Stimulated activated CD4-positive, alpha-beta T cell treated with anti-CD3 and anti-CD28 coated beads, Interleukin-1b, Interleukin-23, amount 100 ng/mL, for 24 hours (primary cell): ENCODE measurements around the gene CCDC175.

Source experiments
- DNase-seq, 4 experiments: peaks; one replicate each; pipeline ENCODE4 v3.0.0-alpha.2; 2020; ENCODE audit warnings: low read depth in 4 of 4, low spot score in 1 of 4

Gene CCDC175

DNA sequence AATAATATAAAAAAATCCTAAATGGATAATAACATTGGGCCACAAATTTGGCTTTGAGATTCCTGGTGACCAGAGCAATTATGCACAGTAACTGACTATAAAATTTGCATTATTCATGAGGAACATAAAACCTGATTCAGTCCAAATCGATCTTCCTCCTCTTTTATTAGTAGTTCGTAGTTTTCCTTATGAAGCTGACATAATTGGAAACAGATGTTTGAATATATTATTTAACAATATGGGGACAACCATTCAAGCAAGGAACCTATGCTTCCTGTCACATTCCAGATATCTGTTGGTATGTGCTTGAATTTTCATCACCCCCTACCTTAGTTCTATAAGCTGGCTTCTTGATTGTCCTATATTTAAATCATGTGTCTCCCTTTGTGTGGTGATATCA is 34.9 kb downstream of the CCDC175 start:
- no peak for DNase-seq

DNA sequence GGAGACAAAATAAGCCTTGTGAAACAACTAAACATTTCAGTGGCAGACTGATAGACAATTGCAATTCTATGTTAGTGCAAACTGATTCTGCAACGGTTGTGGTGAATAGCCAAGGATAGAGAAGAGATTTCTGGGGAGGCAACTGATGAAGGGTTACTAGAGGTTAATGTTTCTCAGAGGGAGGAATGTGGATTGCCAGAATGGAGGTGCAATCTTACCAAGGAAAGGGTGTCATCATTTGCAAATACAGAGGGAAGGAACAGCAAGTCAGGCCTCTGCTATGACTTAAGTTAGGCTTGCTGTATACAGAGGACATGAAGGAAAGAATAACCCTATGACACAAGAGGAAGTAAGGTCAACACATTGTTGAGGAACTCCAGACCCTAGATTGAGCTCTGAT is 35.8 kb downstream of the CCDC175 start:
- DNase-seq: no peak

DNA sequence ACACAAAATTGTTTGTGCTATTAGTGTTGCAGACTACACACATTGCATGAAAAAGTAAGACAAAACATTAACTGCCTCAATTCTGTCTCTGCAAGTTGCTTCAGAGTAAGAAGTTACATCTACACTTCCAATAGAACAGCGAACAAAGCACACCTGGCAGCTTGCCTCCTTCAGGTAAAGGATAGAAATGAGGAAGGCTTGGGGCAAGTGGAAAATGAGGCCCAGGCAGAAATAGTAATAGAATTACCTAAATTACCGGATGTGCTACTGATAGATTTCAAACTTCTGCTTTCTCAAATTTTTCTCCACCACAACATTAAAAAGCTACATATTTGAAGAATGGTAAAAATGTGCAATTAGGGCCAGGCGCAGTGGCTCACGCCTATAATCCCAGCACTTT is 37.7 kb downstream of the CCDC175 start:
- no peak for DNase-seq

DNA sequence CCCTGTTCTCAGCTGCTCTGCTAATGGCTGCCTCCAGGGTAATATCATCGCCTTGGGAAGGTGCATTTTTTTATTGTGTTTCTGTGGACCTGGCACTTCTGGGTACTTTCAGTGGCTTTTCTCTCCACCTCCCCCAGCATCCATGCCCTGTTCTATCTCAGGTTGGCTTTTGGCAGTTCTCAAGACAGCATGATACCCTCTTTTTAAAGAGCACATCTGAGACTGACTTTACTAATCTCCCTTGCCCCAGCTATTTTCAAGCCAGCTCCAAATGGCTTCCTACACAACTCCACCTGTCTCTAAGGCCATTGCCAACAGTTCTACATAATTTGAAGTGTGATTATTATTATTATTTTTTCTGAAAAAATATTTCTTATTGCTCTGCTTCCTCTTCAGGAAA is 39.1 kb downstream of the CCDC175 start:
- no peak for DNase-seq

DNA sequence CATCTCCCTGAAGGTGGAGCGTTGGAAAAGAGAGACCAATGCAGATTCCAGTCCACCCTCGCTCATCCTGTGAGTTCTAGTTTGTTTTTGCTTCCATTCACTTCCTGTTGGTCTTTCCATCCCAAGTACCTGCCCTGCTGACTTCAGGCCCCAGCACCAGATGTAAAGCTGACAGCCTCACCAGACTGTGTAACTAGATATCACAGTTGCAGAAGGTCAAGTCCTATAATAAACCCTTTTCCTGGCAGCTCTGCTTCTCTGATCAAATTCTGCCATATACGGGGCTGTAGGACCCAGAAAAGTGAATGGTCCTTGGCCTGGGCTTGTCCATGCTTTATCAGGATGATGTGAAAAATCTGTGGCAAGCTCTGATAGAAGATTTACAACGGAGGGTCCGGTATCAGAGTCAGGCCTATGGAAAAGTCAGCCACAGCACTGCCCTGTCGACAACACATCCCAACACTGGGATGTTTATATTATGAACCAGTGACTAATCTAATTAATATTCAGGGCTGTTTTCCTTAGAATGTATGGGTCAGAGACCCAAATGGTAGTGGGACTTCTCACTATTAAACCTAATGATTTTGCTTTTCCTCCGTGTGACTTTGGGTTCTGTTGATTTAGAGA is 42.1 kb downstream of the CCDC175 start:
- DNase-seq: no peak

DNA sequence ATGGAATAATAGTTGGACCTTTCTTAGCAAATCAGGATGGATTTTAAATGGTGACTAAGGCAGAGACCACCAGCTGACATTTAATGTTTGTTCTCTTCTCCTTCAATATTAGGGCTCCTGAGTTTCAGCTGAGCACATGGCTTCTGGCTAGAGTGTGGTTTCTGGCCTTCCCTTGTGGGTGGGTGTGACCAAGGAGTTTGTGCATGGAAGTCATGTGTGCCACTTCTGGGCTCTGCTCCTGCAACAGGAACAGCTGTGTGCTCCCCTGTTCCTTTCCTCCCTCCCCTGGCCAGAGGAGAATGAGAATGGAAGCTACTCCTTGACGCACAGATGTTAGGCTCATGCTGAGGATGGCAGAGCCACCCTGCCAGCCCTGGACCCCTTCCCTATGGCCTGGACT is 44.2 kb downstream of the CCDC175 start:
- DNase-seq: no peak

DNA sequence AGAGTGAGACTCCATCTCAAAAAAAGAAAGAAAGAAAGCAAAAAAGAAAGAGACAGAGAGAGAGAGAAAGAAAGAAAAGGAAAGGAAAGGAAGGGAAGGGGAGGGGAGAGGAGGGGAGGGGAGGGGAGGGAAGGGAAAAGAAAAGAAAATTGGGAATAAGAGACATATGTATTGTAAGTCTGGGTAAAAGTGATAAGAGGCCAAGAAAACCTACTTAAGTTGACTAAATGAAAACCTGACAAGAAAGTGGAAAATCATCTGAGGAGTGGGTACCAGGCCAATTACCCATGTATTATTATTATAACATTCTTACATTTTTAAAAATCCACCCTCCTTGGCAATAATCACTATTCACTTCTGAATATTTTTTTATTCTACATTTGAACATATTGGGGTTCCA is 46.3 kb downstream of the CCDC175 start:
- DNase-seq: no peak

DNA sequence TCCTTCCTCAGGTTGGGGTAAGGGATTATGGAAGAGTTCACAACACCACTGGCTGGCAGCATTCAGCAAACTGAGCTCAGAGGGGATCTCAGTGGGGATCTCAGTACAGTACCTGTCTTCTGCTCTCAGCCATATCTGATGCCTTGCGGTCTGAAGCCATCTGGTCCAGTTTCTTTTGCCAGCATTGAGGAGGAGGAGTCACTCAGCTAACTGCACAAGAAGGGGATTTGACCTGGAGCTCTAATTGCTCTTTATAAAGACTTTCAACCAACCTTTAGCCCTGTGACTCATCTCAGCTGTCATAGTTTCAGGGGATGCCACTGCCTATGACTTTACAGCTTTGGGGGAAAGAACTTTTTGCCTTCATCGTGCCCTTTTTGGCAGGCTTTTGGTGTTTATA is 47.4 kb downstream of the CCDC175 start:
- DNase-seq: no peak

DNA sequence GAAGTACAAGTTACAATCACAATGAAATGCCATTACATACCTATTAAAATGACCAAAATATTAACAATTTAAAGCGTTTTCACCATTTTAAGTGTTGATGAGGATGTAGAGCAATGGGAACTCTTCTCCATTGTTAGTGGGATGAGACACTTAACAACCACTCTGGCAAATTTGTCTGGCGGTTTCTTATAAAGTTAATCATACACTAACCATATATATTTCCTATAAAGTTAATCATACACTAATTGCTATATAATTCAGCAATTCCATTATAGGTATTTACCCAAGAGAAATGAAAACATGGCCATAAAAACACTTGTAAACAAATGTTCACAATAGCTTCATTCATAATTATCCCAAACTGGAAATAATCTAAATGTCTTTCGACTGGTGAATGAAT is 56.4 kb downstream of the CCDC175 start:
- no peak for DNase-seq

DNA sequence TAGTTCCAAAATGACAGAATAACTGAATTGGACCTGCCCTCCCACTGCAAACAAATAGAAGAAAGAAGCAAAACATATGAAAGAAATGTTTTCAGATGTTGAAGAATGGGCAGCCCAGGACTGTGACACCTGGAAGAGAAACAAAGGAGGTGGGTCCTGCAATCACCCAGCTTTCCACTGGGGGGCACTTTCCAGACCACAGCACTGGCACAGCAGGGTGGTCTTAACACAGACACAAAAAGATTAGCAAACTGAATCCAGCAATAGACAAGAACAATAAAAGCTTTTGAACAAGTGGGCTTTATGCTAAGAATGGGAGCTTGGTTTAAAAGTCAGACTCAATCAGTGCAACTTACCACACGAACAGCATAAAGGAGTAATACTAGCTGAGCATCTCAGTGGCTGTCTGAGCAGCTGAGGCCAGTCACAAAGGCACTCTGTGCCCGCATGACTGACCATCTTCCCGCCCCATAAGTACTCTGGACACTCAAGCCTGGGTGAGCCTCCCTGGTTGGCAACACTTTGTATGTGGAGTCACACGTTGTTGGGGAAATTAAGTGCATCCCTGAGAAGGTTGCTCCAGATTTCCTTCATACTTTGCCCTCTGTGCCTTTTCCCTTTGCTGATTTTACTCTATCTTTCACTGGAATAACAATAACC is 64.6 kb downstream of the CCDC175 start:
- DNase-seq: no peak

DNA sequence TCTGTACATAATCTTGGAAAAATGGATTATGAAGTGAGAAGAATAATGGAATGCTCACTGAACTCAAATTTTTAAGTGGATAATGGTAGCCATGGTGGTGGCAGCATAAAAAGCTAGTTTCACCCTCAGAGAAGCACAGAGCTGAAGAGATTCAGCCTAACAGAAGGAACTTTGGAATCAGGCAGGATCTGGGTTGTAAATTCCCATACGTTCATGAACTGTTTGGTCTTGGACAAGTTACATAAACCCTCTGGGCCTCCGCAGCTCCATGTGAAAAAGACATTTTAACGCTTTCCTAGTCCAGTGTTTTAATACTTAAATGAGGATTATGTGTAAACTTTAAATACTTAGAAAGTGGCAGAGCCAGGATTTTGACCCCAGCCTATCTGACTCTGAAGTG is 65.6 kb downstream of the CCDC175 start:
- DNase-seq: no peak

DNA sequence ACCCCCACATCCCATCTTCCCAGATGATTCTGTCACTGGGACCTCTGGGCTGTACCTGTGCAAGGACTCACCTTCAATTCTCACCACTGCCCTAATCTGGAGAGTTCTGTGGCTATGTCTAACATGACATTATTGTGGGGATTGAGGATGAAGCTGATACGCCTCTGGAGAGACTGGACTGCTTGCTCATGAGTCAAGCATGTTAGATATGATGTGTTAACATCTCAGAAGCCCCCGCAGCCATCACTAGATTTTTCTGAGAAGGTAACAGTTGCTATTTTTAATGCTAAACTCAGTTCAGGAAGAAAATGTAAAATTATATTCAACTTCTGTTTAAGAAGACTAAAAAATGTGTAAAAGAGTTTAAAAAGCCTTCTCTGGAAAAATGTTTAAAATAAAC is 66.6 kb downstream of the CCDC175 start:
- DNase-seq: no peak

DNA sequence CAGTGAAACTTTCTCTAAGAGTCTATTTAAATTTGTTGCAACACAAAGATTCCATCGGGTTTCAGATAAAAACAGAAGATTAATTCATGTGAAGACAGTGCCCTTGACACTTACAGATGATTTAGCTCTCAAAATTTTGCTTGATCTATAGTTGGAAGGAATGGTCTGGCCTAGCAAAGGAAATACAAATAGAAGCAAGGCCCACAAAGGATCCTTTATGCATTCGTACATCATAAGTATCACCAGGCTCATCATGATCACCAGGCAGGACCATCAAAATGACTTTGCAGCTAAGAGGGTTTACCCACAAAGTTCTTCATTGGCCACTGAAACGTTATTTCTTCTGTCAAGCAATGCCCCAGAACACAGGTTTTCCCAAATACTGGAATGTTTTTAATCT is 67.5 kb downstream of the CCDC175 start:
- DNase-seq: no peak

DNA sequence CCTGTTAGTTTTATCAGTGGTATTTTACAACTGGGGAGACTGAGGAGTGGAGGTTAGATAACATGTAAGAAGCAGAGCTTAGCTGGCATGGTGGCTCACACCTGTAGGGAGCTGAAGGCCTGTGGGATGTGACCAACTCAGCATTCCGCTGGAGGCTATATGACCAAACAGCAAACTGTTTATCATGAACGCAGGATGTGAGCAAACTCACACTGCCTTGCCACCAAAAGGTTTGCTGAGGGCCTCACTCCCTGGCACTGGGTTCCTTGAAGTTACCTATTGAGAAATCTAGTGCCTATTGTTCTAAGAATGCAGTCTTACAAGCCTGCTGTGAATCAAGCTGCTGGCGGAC is 68.9 kb downstream of the CCDC175 start:
- DNase-seq: no peak

DNA sequence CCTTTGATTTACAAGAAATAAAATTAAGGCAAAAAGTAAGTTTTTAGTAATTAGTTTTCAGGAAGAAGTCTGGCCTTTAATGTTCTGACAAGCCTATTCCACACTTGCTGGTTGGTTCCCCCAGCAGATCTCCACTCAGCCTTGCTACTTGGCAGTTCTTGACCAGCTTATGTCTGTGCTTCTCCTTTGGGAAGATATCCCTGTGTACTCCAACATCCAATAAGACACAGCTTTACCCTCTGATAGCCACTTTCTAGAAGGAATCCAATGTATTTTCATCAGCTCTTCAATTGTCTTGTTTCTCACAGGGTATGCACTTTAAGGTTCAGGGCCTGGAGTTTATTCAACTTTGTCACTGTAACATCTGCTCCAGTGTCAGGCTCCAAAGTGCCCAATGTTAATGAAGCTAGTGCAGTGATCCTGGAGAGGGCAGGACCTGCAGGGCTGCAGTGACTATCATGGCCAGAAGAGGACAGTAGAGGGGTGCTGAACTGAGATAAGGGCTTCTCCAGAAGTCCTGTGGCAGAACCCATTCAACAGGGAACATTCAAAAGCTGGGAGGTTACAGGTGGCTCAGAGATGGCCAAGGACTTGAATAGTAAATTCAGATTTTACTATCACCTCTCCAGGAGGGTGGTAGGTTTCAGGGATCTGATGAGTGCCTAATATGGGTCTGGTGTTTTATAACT is 69.4 kb downstream of the CCDC175 start:
- DNase-seq: peak in 1 of 4 experiments; percentile 39

DNA sequence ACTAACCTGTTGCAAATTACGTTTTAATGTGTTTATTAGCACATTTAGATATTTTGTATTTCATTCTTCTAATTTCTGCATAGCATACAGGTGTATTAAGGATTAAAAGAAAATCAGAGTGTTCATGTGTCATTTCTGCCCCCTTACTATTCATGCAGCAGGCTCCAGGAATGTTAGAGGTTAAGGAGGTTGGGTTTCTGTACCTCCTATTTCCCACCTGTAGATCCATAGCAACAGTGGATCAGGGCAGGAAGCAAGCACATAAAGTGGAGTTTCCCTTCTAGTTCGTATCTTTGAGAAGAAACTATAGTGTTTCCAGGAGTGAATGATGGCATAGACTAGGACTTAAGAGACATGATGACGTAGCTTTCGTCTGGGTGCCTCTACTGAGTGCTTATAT is 73.4 kb downstream of the CCDC175 start:
- no peak for DNase-seq

DNA sequence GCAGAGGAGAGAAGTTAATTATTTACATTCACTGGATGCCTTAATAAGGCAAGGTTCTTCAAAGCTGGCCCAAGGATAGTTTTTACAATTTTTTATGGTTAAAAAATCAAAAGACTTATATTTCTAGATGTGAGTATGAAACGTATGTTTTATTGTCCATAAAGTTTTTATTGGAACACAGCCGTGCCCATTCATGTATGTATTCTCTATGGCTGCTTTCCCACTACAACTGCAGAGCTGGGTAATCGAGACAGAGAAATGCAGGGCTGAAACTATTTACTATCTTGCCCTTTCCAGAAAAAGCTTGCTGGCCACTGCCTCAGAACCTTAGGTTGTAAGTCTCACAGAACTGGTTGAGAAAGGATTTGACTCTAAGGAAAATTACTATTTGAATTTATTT is 75.9 kb downstream of the CCDC175 start:
- no peak for DNase-seq

DNA sequence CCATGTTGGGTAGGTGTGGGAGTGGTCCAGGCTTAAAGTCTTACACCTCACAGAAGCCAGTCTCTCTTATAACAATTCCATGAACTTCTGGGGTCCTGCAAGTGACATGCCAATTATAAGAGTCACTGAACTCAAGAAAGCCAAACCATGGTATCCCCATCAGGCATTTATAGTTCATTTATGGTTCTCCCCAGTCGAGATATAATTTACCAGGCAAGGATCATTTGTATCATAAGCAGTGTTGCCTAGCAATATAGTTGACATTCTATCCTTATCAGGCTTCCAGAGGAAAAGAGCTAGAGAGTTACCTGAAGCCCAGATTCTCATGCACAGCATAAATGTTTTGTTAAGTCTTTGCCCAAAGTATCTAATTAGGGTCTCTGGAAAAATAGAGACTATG is 84.2 kb downstream of the CCDC175 start:
- no peak for DNase-seq

DNA sequence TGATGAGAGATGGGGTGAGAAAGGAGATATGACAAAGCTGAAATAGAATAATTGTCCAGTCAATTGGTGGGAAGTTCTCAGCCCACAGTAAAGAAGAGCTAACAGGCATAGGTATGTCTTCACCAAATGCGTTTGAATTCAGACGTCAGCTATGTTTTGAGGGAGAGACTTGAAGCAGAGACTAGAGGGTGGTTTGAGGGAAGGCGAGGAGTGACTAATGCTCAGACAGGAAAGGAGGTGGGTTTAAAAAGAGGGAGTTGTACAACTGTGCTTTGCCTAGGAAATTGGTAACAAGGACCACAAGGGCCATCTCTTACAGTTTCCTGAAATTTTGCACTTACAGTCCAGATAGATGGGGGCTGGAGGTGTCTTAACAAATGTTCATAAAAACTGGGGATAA is 85.9 kb downstream of the CCDC175 start:
- DNase-seq: no peak

DNA sequence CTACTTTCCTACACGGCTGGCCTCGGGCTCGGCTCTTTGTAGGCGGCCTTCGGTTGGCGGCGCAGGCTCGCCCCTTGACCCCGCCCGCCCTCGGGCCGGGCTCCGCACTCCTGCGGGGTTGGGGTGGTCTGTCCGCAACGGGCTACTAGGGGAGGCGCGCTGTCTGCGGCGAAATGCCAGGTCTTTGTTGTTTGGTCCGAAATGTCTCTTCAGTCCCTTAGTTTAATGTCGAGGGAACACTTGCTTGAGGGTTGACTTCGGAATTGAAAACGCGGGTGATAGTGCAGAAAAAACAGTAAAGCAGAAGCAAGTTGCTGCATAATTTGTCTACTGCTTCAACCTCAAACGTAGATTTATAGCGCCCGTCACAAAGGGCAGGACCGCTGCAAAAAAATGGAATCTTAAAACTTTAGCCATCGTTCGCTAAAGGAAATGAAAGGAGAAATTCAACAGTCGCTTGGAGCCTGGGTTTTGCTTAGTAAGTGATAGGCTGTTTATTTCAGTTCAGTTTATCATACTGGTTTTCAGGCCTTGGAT is 91.9 kb downstream of the CCDC175 start:
- DNase-seq: no peak

DNA sequence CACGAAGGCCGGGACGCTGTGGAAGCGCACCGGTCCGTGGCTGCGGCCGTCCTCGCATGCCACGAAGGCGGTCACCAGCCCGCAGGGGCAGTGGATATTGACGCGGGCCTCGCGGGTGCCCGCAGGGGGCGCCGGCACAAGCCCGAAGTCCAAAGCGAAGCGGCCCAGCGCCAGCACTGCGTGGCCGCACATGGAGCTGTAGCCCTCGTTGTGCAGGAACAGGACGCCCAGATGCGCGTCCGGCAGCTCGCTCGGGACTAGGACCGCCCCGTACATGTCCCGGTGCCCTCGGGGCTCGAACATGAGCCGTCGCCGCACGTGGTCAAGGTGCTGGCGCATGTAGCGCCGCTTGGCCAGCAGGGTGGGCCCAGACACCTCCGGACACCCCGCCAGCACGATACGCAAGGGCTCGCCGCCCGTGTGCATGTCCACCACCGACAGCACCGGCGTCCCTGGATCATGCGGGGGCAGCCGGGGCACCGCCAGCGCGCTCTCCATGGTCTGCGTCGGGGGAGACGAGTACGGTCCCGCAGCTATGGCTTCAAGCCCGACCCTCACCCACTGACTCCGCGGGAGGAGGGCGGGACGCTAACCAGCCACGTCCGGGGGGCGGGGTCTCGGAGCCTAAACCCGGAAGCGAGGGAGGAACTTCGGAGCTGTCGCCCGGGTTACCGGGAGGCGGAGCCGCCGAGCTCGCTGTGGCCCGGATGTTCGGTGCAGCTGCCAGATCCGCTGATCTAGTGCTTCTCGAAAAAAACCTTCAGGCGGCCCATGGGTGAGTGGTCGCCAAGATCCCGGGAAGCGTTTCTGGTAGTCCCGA is 92.6 kb downstream of the CCDC175 start, which contains the start of the genes JKAMP and L3HYPDH:
Gene JKAMP (plus strand): TSS at position 699 of the 820 bp plus-strand sequence. CDS start 73 bp downstream, at position 772.
Gene L3HYPDH (minus strand): TSS at position 590 of the 820 bp plus-strand sequence. CDS start 92 bp downstream, at position 498.
- DNase-seq: peak; percentile 96 to 99 (median 98)
